H1 (cell line): Measurements from ENCODE around the gene TINAG. TPM values are rescaled to one million over a fixed set of nuclear protein-coding genes. Genes with fewer than 3 reads are reported as not detected.

Experiments used
- CTCF ChIA-PET: fragments of 300-600 bp; sonication (Branson Sonifier 250); formaldehyde crosslinking; loops from one replicate; lab custom pipeline; 2021; ENCODE audit not compliant: partially characterized antibody; lab: Charles Lee
- POLR2A ChIA-PET: fragments of 300-600 bp; sonication (Branson Sonifier 250); formaldehyde crosslinking; loops from one replicate; lab custom pipeline; 2021; ENCODE audit warnings: inconsistent platforms; ENCODE audit not compliant: partially characterized antibody; lab: Charles Lee
- DNase-seq, 2 experiments: peaks; one replicate each; pipeline versions ENCODE4 v3.0.0 to v3.0.0-alpha.2; 2010 to 2022; ENCODE audit warnings: low spot score in 2 of 2, low read depth in 1 of 2, mixed read lengths in 1 of 2
- FAIRE-seq: peaks from 2 replicates; lab custom pipeline; 2011; peaks lifted over from hg19 to GRCh38; lab: Jason Lieb, UNC
- H2AFZ ChIP-seq: 2 replicates; pipeline ENCODE4 v1.8.1; 2012; ENCODE audit warnings: low read length, inconsistent platforms
- H2AK5ac ChIP-seq: 2 replicates; pipeline ENCODE4 v1.6.1; 2013; ENCODE audit warnings: low read depth, low read length
- H2BK120ac ChIP-seq: replicated peaks from 2 replicates; pipeline ENCODE3; 2013; ENCODE audit warnings: low read depth, low read length, inconsistent platforms
- H2BK12ac ChIP-seq: 2 replicates; pipeline ENCODE4 v1.6.1; 2013; ENCODE audit warnings: low read depth, low read length
- H2BK15ac ChIP-seq: 2 replicates; pipeline ENCODE4 v1.6.1; 2013; ENCODE audit warnings: low read length
- H2BK20ac ChIP-seq: 2 replicates; pipeline ENCODE4 v1.6.1; 2013; ENCODE audit warnings: low read length
- H2BK5ac ChIP-seq: 2 replicates; pipeline ENCODE4 v1.6.1; 2013; ENCODE audit warnings: low read depth, low read length
- H3K14ac ChIP-seq: 2 replicates; pipeline ENCODE4 v1.6.1; 2013; ENCODE audit warnings: inconsistent platforms; ENCODE audit not compliant: insufficient read length
- H3K18ac ChIP-seq: 2 replicates; pipeline ENCODE4 v1.6.1; 2013; ENCODE audit warnings: low read length; ENCODE audit errors: extremely low read depth
- H3K23ac ChIP-seq: 2 replicates; pipeline ENCODE4 v1.6.1; 2013; ENCODE audit warnings: inconsistent platforms; ENCODE audit not compliant: insufficient read length
- H3K23me2 ChIP-seq: 2 replicates; pipeline ENCODE4 v1.6.1; 2013; ENCODE audit warnings: low read depth, low read length
- H3K27ac ChIP-seq: 2 replicates; pipeline ENCODE4 v1.6.1; 2011; ENCODE audit warnings: low read depth, low read length, inconsistent platforms
- H3K27me3 ChIP-seq, 4 experiments: replicated peaks in 1 of 4; 1 replicate in 1 of 4; 2 replicates in 3 of 4; pipeline versions ENCODE4 v1.6.1 to v1.8.1; 2011 to 2013; ENCODE audit warnings: low read length in 3 of 4, mild to moderate bottlenecking in 3 of 4, inconsistent platforms in 2 of 4, mixed read lengths in 2 of 4, moderate library complexity in 1 of 4; ENCODE audit not compliant: control insufficient read depth in 3 of 4, insufficient read depth in 3 of 4; ENCODE audit errors: extremely low read depth in 1 of 4
- H3K36me3 ChIP-seq, 4 experiments: 2 replicates each; pipeline versions ENCODE4 v1.6.1 to v1.8.1; 2011 to 2013; ENCODE audit warnings: mild to moderate bottlenecking in 4 of 4, low read length in 3 of 4, moderate library complexity in 2 of 4, control low read depth in 1 of 4, inconsistent platforms in 1 of 4; ENCODE audit not compliant: insufficient read depth in 4 of 4, control insufficient read depth in 2 of 4
- H3K4ac ChIP-seq: replicated peaks from 2 replicates; pipeline ENCODE3; 2013; ENCODE audit warnings: low read length, low read depth, mixed read lengths, inconsistent platforms; ENCODE audit not compliant: insufficient read length
- H3K4me1 ChIP-seq, 4 experiments: replicated peaks in 1 of 4; 1 replicate in 1 of 4; 2 replicates in 3 of 4; pipeline versions ENCODE4 v1.6.1 to v1.8.1; 2011 to 2013; ENCODE audit warnings: low read length in 3 of 4, inconsistent platforms in 2 of 4, mixed read lengths in 1 of 4; ENCODE audit not compliant: insufficient read depth in 4 of 4, control insufficient read depth in 3 of 4
- H3K4me2 ChIP-seq, 2 experiments: 2 replicates each; pipeline versions ENCODE4 v1.6.1 to v1.8.1; 2011 to 2013; ENCODE audit warnings: low read depth in 2 of 2, low read length in 2 of 2, control low read depth in 1 of 2, inconsistent platforms in 1 of 2, mild to moderate bottlenecking in 1 of 2; ENCODE audit not compliant: insufficient read depth in 1 of 2
- H3K4me3 ChIP-seq, 4 experiments: fragments of 200-600, 300-600 bp in 1 of 4; sonication (generic), shearing (Covaris generic), sonication (Bioruptor Twin) in 1 of 4; 2 replicates each; pipeline versions ENCODE4 v1.5.1 to v1.8.1; 2011 to 2016; ENCODE audit warnings: low read length in 4 of 4, low read depth in 3 of 4, control low read depth in 2 of 4, inconsistent platforms in 2 of 4, mild to moderate bottlenecking in 2 of 4, mixed read lengths in 1 of 4, moderate library complexity in 1 of 4; ENCODE audit not compliant: insufficient read depth in 2 of 4; ENCODE audit errors: extremely low read depth in 1 of 4
- H3K56ac ChIP-seq: replicated peaks from 2 replicates; pipeline ENCODE3; 2013; ENCODE audit warnings: low read depth, mild to moderate bottlenecking, mixed read lengths, low read length, inconsistent platforms; ENCODE audit not compliant: insufficient read length
- H3K79me1 ChIP-seq: 2 replicates; pipeline ENCODE4 v1.6.1; 2013; ENCODE audit warnings: low read depth, low read length, control low read depth
- H3K79me2 ChIP-seq, 2 experiments: 2 replicates each; pipeline versions ENCODE4 v1.6.1 to v1.8.1; 2012 to 2013; ENCODE audit warnings: low read length in 2 of 2, mild to moderate bottlenecking in 2 of 2, inconsistent platforms in 1 of 2; ENCODE audit not compliant: insufficient read depth in 2 of 2, control insufficient read depth in 1 of 2
- H3K9ac ChIP-seq, 4 experiments: replicated peaks in 1 of 4; 1 replicate in 1 of 4; 2 replicates in 3 of 4; pipeline versions ENCODE4 v1.6.1 to v1.8.1; 2011 to 2013; ENCODE audit warnings: low read depth in 3 of 4, low read length in 3 of 4, control low read depth in 2 of 4, mild to moderate bottlenecking in 2 of 4, moderate library complexity in 2 of 4, inconsistent platforms in 1 of 4; ENCODE audit errors: extremely low read depth in 1 of 4
- H3K9me3 ChIP-seq, 2 experiments: 2 replicates each; pipeline versions ENCODE4 v1.6.1 to v1.8.1; 2012 to 2013; ENCODE audit warnings: mild to moderate bottlenecking in 2 of 2, moderate library complexity in 2 of 2, control low read depth in 1 of 2, inconsistent platforms in 1 of 2, low read depth in 1 of 2, low read length in 1 of 2, mixed read lengths in 1 of 2; ENCODE audit not compliant: insufficient read depth in 2 of 2
- H4K20me1 ChIP-seq, 2 experiments: replicated peaks in 1 of 2; 2 replicates each; pipeline versions ENCODE3 to v1.8.1; 2011 to 2013; ENCODE audit warnings: inconsistent platforms in 2 of 2, low read length in 2 of 2, mild to moderate bottlenecking in 1 of 2; ENCODE audit not compliant: insufficient read depth in 2 of 2, control insufficient read depth in 1 of 2
- H4K5ac ChIP-seq: 2 replicates; pipeline ENCODE4 v1.6.1; 2013; ENCODE audit warnings: low read length, low read depth, mixed read lengths, inconsistent platforms; ENCODE audit not compliant: insufficient read length
- H4K8ac ChIP-seq: 2 replicates; pipeline ENCODE4 v1.8.0; 2013; ENCODE audit warnings: mild to moderate bottlenecking, moderate library complexity, low read length, inconsistent platforms; ENCODE audit not compliant: insufficient read depth; ENCODE audit errors: extremely low read depth
- H4K91ac ChIP-seq: replicated peaks from 2 replicates; pipeline ENCODE3; 2013; ENCODE audit warnings: low read length, mixed read lengths, inconsistent platforms; ENCODE audit not compliant: insufficient read length
- CTBP2 ChIP-seq: IDR thresholded peaks from 2 replicates; pipeline ENCODE4 v1.7.0; 2011; ENCODE audit warnings: borderline replicate concordance, mild to moderate bottlenecking, moderate library complexity, mixed read lengths, low read length; ENCODE audit not compliant: insufficient read depth, insufficient read length
- EP300 ChIP-seq, 2 experiments: IDR thresholded peaks; 1 replicate in 1 of 2; 2 replicates in 1 of 2; pipeline ENCODE4 v1.6.1; 2011 to 2012; ENCODE audit warnings: low read depth in 2 of 2, low read length in 2 of 2, mild to moderate bottlenecking in 2 of 2, borderline replicate concordance in 1 of 2, inconsistent platforms in 1 of 2, moderate library complexity in 1 of 2
- SIRT6 ChIP-seq: IDR thresholded peaks from one replicate; pipeline ENCODE4 v1.7.1; 2012; ENCODE audit warnings: low read length, inconsistent platforms
- SP2 ChIP-seq: IDR thresholded peaks from 2 replicates; pipeline ENCODE4 v1.6.1; 2012; ENCODE audit warnings: mild to moderate bottlenecking, low read length, inconsistent platforms
- SP4 ChIP-seq: IDR thresholded peaks from 2 replicates; pipeline ENCODE4 v1.6.1; 2012; ENCODE audit warnings: low read length, inconsistent platforms
- TBP ChIP-seq: IDR thresholded peaks from 2 replicates; pipeline ENCODE4 v1.6.1; 2011; ENCODE audit warnings: low read depth, low read length, improper control_type of control experiment
- TCF12 ChIP-seq: IDR thresholded peaks from 2 replicates; pipeline ENCODE4 v1.6.1; 2011; ENCODE audit warnings: low read depth, mild to moderate bottlenecking, low read length
- WGBS, 2 experiments: shearing (Covaris generic) in 1 of 2; methylation state at CpG; one replicate each; pipeline versions ENCODE4 v1.1.6 to v1.1.7; 2013 to 2015; ENCODE audit warnings: low lambda C conversion rate in 2 of 2, mixed read lengths in 2 of 2, inconsistent platforms in 1 of 2, low coverage in 1 of 2, missing lambda C conversion rate in 1 of 2; ENCODE audit not compliant: insufficient replicate concordance in 2 of 2, insufficient coverage in 1 of 2, insufficient read length in 1 of 2; ENCODE audit errors: extremely low coverage in 1 of 2, missing lambda C conversion rate in 1 of 2; 5-methylcytosine and 5-hydroxymethylcytosine counted together
- polyA plus RNA-seq, 7 experiments: library from polyadenylated mRNA; depleted of rRNA in 3 of 7; stranded (reverse) in 5 of 7; unstranded in 2 of 7; fragments of >200 nt in 5 of 7; fragments of 200-250 nt in 2 of 7; gene quantifications; 1 replicate in 5 of 7; 2 replicates in 1 of 7; 4 replicates in 1 of 7; pipeline versions ENCODE4 v1.2.1 to v1.2.3, GENCODE V29; 2011 to 2013; ENCODE audit warnings: missing spikeins in 2 of 7, mixed read lengths in 2 of 7
- total RNA-seq: library from RNA; stranded (reverse); fragmentation: NEBNext Ultra II Directional; extraction: Animal tissue kit (Norgen Biotek cat#: 25700); gene quantifications from 2 replicates; pipeline ENCODE4 v1.2.1, GENCODE V29; 2021

The TINAG gene
- total and polyA plus RNA-seq, 2 of the 8 experiments (the other 6 are each of a cell fraction or from before 2014, with no cell fraction given) = not detected

- 76% methylated on average over 5 of the region's 5 CpGs; no CpG with 5 or more reads in 1 of the 2 experiments for WGBS, 2 experiments
- Histone ChIP-seq H3K23me2 (no peaks in the 10 kb centered on the region), H3K27me3 (no peaks in the 10 kb centered on the region), H3K9me3 (no peaks in the 10 kb centered on the region), H4K8ac (no peak overlapping the region), H3K4me2 (no peak overlapping the region), H3K4ac (no peak overlapping the region), H3K4me3 (no peak overlapping the region), H3K23ac (no peak overlapping the region), H2BK20ac (no peak overlapping the region), H3K56ac (no peak overlapping the region), H2AK5ac (no peak overlapping the region), H4K91ac (no peak overlapping the region), H3K79me1 (no peaks in the 10 kb centered on the region), H2AFZ (no peak overlapping the region), H4K5ac (no peak overlapping the region), H3K27ac (no peak overlapping the region), H2BK120ac (no peak overlapping the region), H3K18ac (no peak overlapping the region), H3K9ac (no peak overlapping the region), H3K4me1 (no peaks in the 10 kb centered on the region), H2BK15ac (no peak overlapping the region), H3K79me2 (no peaks in the 10 kb centered on the region), H3K36me3 (no peaks in the 10 kb centered on the region), H3K14ac (no peak overlapping the region), H2BK5ac (no peak overlapping the region), H4K20me1 (no peaks in the 10 kb centered on the region), H2BK12ac (no peak overlapping the region)
- DNase-seq (no peak), FAIRE-seq (no peak)
- POLR2A ChIA-PET = no interaction called here
- CTCF ChIA-PET = interaction anchor here (0.6 kb wide), 1 partner anchor 51 kb away, joined by 3 read pairs; no protein-coding TSS in a partner anchor
- TF ChIP-seq SP2 (no peak), TBP (no peak), CTBP2 (no peak), SIRT6 (no peak), SP4 (no peak), TCF12 (no peak), EP300 (IDR thresholded peaks at IDR 0.05; ENCODE audit: borderline replicate concordance in 1 of 2, low read depth in 2 of 2, low read length in 2 of 2) (no peak)
Measured at GRCh38 chr6:54391577-54391976, 83.3 kb downstream of the TINAG start.
